Lower lobe of right lung (tissue), 2 donors: ENCODE results near the gene NR0B1. TPM values are rescaled to one million over a fixed set of nuclear protein-coding genes. Genes with fewer than 3 reads are reported as not detected.

Experiments used
- ATAC-seq, 2 donors: fragments of 200-7000 bp; cut with Tn5 transposase; one replicate each; pipeline ENCODE4 v1.9.1; 2020 to 2022; ENCODE audit warnings: mild to moderate bottlenecking in 2 of 2, moderate library complexity in 2 of 2
- DNase-seq: peaks from one replicate; pipeline ENCODE4 v3.0.0-alpha.2; 2020
- H3K27ac ChIP-seq: fragments of 200-600 bp; one replicate; pipeline ENCODE4 v1.8.0; 2022
- H3K27me3 ChIP-seq: fragments of 200-600 bp; one replicate; pipeline ENCODE4 v1.8.0; 2022; ENCODE audit warnings: low read depth
- H3K36me3 ChIP-seq: fragments of 200-600 bp; one replicate; pipeline ENCODE4 v1.8.0; 2022; ENCODE audit warnings: mild to moderate bottlenecking
- H3K4me1 ChIP-seq: fragments of 200-600 bp; one replicate; pipeline ENCODE4 v1.8.0; 2022
- H3K4me3 ChIP-seq: fragments of 200-600 bp; one replicate; pipeline ENCODE4 v1.8.0; 2022; ENCODE audit warnings: mild to moderate bottlenecking
- H3K9me3 ChIP-seq: fragments of 200-600 bp; one replicate; pipeline ENCODE4 v1.8.0; 2022
- CTCF ChIP-seq: fragments of 200-600 bp; IDR thresholded peaks from one replicate; pipeline ENCODE4 v1.8.0; 2022; ENCODE audit warnings: antibody characterized with exemption, mild to moderate bottlenecking
- intact Hi-C: fragments of 100-400 bp; cut with DNase I; formaldehyde crosslinking; loops from one replicate; pipeline ENCODE4 v1.11.0; 2022
- total RNA-seq: library from RNA; stranded (reverse); fragmentation: NEBNext Ultra II Directional; extraction: Animal tissue kit (Norgen Biotek cat#: 25700); gene quantifications from one replicate; pipeline ENCODE4 v1.2.1, GENCODE V29; 2021
- donor health status: DM: no; HTN: yes; CAD: no; lungs with severe emphysema.

NR0B1 gene
- total RNA-seq, 1 donor from 2014 or later, result not detected

GRCh38 chrX:30304866-30305265 lies 4.3 kb downstream of the NR0B1 start:
- peaks cover 18% of the 10 kb centered on the region for H3K27me3 ChIP-seq
- no peak for ATAC-seq
- no peaks in the 10 kb centered on the region for H3K36me3 ChIP-seq
- H3K27ac ChIP-seq, result no peak overlapping the region
- no peaks in the 10 kb centered on the region for H3K4me1 ChIP-seq
- intact Hi-C loops, result no loop called here
- no peak overlapping the region for H3K4me3 ChIP-seq
- no peak for TF ChIP-seq CTCF
- H3K9me3 ChIP-seq, result no peaks in the 10 kb centered on the region
- no peak for DNase-seq

- Histone ChIP-seq H3K4me3 (no peak overlapping the region), H3K4me1 (no peaks in the 10 kb centered on the region), H3K27ac (no peak overlapping the region), H3K9me3 (no peaks in the 10 kb centered on the region), H3K27me3 (peaks cover 2% of the 10 kb centered on the region), H3K36me3 (no peaks in the 10 kb centered on the region)
- ATAC-seq (no peak), DNase-seq (no peak)
- no peak for TF ChIP-seq CTCF
- intact Hi-C loops, result no loop called here
Observed at GRCh38 chrX:30302956-30303355, 6.2 kb downstream of the NR0B1 start.

- Histone ChIP-seq H3K4me3 (no peak overlapping the region), H3K36me3 (no peaks in the 10 kb centered on the region), H3K4me1 (no peaks in the 10 kb centered on the region), H3K27me3 (no peaks in the 10 kb centered on the region), H3K27ac (no peak overlapping the region), H3K9me3 (no peaks in the 10 kb centered on the region)
- no peak for ATAC-seq
- no peak for DNase-seq
- no peak for TF ChIP-seq CTCF
- intact Hi-C loops, result no loop called here
Observed at GRCh38 chrX:30301963-30302362, 7.2 kb downstream of the NR0B1 start.

GRCh38 chrX:30301208-30301607 lies 8.0 kb downstream of the NR0B1 start:
- no peak overlapping the region for H3K27ac ChIP-seq

GRCh38 chrX:30296408-30297254 lies 12.6 kb downstream of the NR0B1 start:
- Histone ChIP-seq H3K9me3 (no peaks in the 10 kb centered on the region), H3K27ac (no peak overlapping the region), H3K27me3 (no peaks in the 10 kb centered on the region), H3K36me3 (no peaks in the 10 kb centered on the region), H3K4me3 (no peak overlapping the region), H3K4me1 (no peaks in the 10 kb centered on the region)
- no peak for TF ChIP-seq CTCF
- DNase-seq, result no peak
- intact Hi-C loops, result no loop called here
- no peak for ATAC-seq

More at GRCh38 chrX:30301208-30301607, 8.0 kb downstream of the NR0B1 start:
- Histone ChIP-seq H3K4me3 (no peak overlapping the region), H3K9me3 (no peaks in the 10 kb centered on the region), H3K36me3 (no peaks in the 10 kb centered on the region), H3K4me1 (no peaks in the 10 kb centered on the region), H3K27me3 (no peaks in the 10 kb centered on the region)
- ATAC-seq, result no peak
- intact Hi-C loops, result no loop called here
- DNase-seq, result no peak
- TF ChIP-seq CTCF, result no peak
